HG02610 (cell line): ENCODE data around the gene SLC44A3.

Source experiments
- ATAC-seq: cut with Tn5 transposase; IDR thresholded peaks from one replicate; pipeline ENCODE4 v1.9.1; 2021; ENCODE audit warnings: mild to moderate bottlenecking, moderate library complexity; ENCODE audit not compliant: unreplicated experiment

The SLC44A3 gene

GRCh38 chr1:94872771-94873495 is 52.8 kb downstream of the SLC44A3 start:
- ATAC-seq: no peak

GRCh38 chr1:94873520-94874351 is 53.6 kb downstream of the SLC44A3 start:
- no peak for ATAC-seq

- ATAC-seq: no peak
Measured at GRCh38 chr1:94874423-94874822, 54.3 kb downstream of the SLC44A3 start.

GRCh38 chr1:94875794-94876193 is 55.6 kb downstream of the SLC44A3 start:
- ATAC-seq: no peak

GRCh38 chr1:94876362-94876761 is 56.2 kb downstream of the SLC44A3 start:
- no peak for ATAC-seq

- ATAC-seq: no peak
Measured at GRCh38 chr1:94878329-94878728, 58.2 kb downstream of the SLC44A3 start.

GRCh38 chr1:94883691-94884090 is 63.5 kb downstream of the SLC44A3 start:
- ATAC-seq: no peak

- no peak for ATAC-seq
Measured at GRCh38 chr1:94884106-94884505, 63.9 kb downstream of the SLC44A3 start.

GRCh38 chr1:94884507-94884906 is 64.3 kb downstream of the SLC44A3 start:
- no peak for ATAC-seq

- no peak for ATAC-seq
Measured at GRCh38 chr1:94886361-94886760, 66.2 kb downstream of the SLC44A3 start.

- no peak for ATAC-seq
Measured at GRCh38 chr1:94887106-94887505, 66.9 kb downstream of the SLC44A3 start.

GRCh38 chr1:94887603-94888171 is 67.5 kb downstream of the SLC44A3 start:
- ATAC-seq: no peak

GRCh38 chr1:94888201-94888600 is 68.0 kb downstream of the SLC44A3 start:
- no peak for ATAC-seq

GRCh38 chr1:94892604-94893254 is 72.6 kb downstream of the SLC44A3 start:
- ATAC-seq: no peak

- no peak for ATAC-seq
Measured at GRCh38 chr1:94894630-94895029, 74.5 kb downstream of the SLC44A3 start.

GRCh38 chr1:94895518-94895917 is 75.4 kb downstream of the SLC44A3 start:
- ATAC-seq: no peak

- ATAC-seq: no peak
Measured at GRCh38 chr1:94898491-94899385, 78.6 kb downstream of the SLC44A3 start.

GRCh38 chr1:94899756-94900155 is 79.6 kb downstream of the SLC44A3 start:
- no peak for ATAC-seq

- no peak for ATAC-seq
Measured at GRCh38 chr1:94901841-94902240, 81.7 kb downstream of the SLC44A3 start.

- no peak for ATAC-seq
Measured at GRCh38 chr1:94903280-94904009, 83.3 kb downstream of the SLC44A3 start.
